GM10266 (cell line): ENCODE results near the gene S100B.

ENCODE experiments used
- DNase-seq: peaks from one replicate; pipeline ENCODE4 v3.0.0; 2012; ENCODE audit errors: extremely low spot score
- TF ChIP-seq, protein P1 (sequence below): IDR thresholded peaks from 2 replicates; pipeline ENCODE4 v1.5.1; 2012; ENCODE audit warnings: mild to moderate bottlenecking, low read depth; ENCODE audit not compliant: control insufficient read depth, insufficient read depth; ENCODE audit errors: missing control alignments

Gene S100B

DNA sequence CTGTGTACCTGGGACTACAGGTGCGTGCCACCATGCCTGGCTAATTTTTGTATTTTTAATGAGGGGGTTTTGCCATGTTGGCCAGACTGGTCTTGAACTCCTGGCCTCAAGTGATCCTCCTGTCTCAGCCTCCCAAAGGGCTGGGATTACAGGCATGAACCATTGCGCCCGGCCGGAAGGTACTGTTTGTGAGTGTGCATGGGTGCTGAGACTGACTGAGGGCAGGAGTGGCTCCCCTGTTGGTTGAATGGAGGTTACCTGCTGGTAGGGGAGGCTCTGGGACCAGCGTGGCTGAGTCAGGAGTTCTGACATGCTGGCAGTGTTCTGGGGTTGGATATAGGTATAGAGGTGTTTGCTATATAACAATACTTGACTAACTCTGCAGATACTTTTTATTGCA lies 41.0 kb upstream of the S100B start:
- no peak for DNase-seq
- TF ChIP-seq, protein P1, sequence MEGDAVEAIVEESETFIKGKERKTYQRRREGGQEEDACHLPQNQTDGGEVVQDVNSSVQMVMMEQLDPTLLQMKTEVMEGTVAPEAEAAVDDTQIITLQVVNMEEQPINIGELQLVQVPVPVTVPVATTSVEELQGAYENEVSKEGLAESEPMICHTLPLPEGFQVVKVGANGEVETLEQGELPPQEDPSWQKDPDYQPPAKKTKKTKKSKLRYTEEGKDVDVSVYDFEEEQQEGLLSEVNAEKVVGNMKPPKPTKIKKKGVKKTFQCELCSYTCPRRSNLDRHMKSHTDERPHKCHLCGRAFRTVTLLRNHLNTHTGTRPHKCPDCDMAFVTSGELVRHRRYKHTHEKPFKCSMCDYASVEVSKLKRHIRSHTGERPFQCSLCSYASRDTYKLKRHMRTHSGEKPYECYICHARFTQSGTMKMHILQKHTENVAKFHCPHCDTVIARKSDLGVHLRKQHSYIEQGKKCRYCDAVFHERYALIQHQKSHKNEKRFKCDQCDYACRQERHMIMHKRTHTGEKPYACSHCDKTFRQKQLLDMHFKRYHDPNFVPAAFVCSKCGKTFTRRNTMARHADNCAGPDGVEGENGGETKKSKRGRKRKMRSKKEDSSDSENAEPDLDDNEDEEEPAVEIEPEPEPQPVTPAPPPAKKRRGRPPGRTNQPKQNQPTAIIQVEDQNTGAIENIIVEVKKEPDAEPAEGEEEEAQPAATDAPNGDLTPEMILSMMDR: no peak

DNA sequence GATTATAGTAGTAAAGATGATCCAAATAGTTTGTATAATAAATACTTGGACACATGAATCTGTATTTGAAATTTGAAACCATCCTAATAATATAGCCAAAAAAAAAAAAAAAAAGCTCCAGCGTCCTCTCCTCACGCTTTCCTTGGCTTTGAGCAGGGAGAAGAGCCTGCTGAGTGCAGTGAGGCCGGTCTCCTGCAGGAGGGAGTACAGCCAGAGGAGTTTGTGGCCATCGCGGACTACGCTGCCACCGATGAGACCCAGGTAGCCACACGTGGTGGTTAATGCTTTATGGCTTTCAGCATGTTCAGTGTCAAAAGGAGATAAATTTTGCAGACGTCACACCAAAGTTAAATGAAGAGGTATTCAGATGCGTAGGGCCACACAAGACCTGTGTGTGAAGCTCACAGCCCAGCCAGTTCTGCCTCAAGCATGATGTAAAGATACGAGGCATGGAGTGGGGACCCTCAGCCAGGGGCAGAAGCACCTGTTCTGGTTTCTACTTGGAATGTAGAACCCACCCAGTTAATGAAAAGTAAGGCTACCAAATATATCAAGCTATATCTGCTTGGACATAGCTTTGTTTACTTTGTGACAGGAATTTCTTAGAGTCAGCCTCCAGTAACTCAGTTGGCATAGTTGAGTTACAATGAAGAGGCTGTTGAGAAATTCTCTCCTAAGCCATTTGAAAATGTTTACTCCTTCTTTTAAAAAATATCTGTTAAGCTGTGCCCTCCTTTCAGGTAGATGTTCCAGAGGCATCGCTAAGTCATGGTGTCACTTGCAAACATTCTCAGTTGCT lies 38.7 kb upstream of the S100B start:
- TF ChIP-seq, protein P1: no peak
- no peak for DNase-seq

DNA sequence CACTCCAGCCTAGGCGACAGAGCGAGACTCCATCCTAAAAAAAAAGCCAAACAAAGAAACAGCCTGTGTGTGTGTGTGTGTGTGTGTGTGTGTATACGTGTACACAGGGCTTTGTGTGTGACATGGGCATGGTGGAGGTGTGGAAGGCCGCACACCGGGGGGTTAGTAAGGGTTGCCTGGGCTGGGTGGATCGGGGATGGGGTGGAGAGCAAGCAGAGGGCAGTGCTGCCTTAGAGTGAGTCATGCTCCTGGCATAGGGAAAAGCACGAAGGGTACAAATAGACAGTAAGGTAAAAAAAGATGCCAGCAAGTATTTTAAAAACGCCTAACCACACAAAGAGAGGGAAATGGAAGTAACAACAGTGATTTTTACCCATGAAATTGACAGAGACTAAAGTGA lies 36.8 kb upstream of the S100B start:
- no peak for DNase-seq
- TF ChIP-seq, protein P1: no peak

- DNase-seq: no peak
- TF ChIP-seq, protein P1: no peak
Observed at GRCh38 chr21:46639489-46640386, 34.9 kb upstream of the S100B start.

DNA sequence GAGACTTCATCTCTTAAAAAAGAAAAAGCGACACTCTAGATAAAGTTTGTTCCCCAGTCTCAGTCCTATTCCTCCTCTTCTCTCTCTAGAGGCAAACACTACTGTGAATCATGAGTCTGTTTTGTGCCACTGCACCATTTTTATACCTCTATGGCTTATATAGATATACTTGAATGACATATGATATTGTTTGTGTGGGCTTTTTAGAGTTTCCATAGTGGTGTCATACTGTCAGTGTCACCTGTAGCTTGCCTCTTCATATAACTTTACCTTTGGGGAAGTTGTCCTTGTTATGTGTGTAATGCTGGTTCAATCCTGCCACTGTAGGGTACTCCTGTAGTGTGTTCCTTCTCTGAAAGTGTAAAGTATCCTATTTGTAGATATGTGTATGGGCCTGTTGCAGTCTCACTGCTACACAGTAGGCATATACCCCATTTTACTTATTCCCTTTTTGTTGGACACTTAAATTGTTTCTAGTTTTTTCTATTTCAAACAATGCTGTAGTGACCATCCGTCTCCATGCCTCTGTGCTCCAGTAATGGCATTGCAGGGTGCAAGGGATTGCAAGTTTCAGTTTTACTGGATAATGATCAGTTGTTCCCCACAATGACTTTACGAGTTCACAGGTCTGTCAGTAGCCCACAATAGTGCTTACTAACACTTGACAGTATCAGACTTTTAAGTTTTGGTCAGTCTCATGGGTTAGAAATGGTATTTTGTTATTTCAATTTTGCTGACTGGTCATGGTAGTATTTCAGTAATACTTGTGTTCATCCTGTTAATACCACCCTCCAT lies 33.3 kb upstream of the S100B start:
- no peak for DNase-seq
- TF ChIP-seq, protein P1: no peak

DNA sequence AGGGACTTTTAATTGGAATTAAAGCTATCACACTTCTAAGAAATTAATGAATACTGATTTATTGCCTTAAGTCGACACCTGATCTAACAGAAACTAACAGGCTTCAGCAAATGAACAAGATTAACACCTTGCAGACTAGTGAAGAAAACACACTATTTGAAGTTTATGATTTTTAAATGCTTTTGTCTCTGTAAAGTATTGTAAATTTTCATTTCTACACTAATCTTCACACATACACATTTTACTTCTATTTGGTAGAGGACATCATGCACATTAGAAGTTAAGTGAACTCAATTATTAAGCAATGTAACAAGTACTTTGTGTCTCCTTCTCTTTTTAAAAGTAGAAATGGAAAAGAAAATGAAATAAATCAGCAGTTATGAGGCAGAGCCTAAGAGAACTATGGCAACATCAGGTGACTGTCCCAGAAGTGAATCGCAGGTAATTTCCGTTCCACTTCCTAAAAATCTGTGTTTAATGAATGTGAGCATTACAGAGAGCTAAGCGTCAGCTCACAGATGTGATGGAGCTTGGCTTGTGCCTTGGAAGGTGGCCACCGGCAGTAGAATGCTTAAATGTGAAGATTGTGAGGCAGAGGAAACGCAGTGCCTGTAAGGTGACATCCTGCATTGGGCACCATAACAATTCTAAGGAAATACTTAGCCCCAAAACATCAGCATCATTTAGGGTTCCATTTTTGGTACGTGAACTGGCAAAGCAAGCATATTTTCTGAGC lies 31.8 kb upstream of the S100B start:
- DNase-seq: no peak
- TF ChIP-seq, protein P1: no peak
